GM12878 (cell line): ENCODE measurements around the gene TMEM150A.

Experiments used
- CREB1 ChIP-seq: IDR thresholded peaks from 2 replicates; pipeline ENCODE4 v1.6.1; 2012; ENCODE audit warnings: low read depth, mild to moderate bottlenecking, inconsistent platforms
- FOS ChIP-seq: IDR thresholded peaks from 3 replicates; pipeline ENCODE4 v1.6.1; 2011; ENCODE audit warnings: borderline replicate concordance; ENCODE audit not compliant: insufficient read length; ENCODE audit errors: extremely low read depth
- POLR2A ChIP-seq: IDR thresholded peaks from 2 replicates; pipeline ENCODE4 v1.6.1; 2011; ENCODE audit warnings: low read depth, mild to moderate bottlenecking, low read length
- SPI1 ChIP-seq: IDR thresholded peaks from 2 replicates; pipeline ENCODE4 v1.6.1; 2011; ENCODE audit warnings: low read depth, mild to moderate bottlenecking, low read length, moderate library complexity, borderline replicate concordance; ENCODE audit not compliant: insufficient read depth
- TF ChIP-seq, protein P1 (sequence below): IDR thresholded peaks from 2 replicates; pipeline ENCODE4 v1.6.1; 2011; ENCODE audit warnings: mild to moderate bottlenecking, low read depth, low read length, moderate library complexity; ENCODE audit not compliant: insufficient replicate concordance
- TF ChIP-seq, protein P2 (sequence below): IDR thresholded peaks from 2 replicates; pipeline ENCODE4 v1.6.1; 2012; ENCODE audit warnings: low read depth, low read length, improper control_type of control experiment

DNA sequence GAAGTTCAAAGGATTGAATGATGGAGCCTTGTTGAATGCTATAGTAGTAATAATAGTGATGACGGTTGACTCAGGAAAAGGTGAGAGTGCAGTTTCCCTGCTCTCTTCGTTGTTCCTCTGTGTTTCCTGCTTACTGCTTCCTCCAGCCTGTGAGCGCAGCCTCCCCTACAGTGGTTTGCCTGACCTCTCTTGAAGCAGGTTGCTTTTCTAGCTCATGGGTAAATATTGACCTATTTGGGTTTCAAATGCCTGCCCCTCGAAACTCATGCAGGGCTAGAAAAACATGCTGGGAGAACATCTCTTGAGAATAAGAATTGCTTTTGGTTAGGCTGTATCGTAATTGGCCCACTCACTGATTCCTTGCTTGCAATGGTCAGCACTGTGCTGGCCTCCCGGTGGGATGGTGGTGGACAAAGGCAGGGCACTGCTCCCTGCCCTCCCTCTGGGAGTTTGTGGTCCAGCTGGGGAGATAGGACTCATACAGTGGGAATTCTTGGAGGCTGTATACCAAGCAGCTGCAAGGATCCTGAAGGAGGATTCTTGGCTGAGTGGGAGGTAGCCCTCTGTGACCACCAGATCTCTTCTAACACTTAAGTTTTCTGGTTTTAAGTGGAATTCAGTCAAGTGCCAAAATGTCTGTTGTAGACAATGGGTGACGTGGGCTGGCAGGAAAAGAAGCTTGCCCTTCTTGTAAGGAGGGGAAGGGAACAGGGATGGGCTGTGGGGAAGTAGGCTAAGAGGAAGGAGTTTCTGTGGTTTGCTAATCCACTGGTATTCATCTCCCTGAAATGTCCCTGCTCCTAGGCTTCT is 12.3 kb downstream of the TMEM150A start:
- TF ChIP-seq FOS, result no peak
- TF ChIP-seq POLR2A, result no peak
- no peak for TF ChIP-seq SPI1
- TF ChIP-seq, protein P1, sequence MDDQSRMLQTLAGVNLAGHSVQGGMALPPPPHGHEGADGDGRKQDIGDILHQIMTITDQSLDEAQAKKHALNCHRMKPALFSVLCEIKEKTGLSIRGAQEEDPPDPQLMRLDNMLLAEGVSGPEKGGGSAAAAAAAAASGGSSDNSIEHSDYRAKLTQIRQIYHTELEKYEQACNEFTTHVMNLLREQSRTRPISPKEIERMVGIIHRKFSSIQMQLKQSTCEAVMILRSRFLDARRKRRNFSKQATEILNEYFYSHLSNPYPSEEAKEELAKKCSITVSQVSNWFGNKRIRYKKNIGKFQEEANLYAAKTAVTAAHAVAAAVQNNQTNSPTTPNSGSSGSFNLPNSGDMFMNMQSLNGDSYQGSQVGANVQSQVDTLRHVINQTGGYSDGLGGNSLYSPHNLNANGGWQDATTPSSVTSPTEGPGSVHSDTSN, result no peak
- TF ChIP-seq, protein P2, sequence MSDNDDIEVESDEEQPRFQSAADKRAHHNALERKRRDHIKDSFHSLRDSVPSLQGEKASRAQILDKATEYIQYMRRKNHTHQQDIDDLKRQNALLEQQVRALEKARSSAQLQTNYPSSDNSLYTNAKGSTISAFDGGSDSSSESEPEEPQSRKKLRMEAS, result no peak
- no peak for TF ChIP-seq CREB1
